ENCODE data around the gene RAB44.
"Not testable (repeated sequence)": the region's sequence is repeated elsewhere in the genome, so short reads cannot be mapped to it uniquely, and the experiment has no call there.

RAB44 gene

DNA sequence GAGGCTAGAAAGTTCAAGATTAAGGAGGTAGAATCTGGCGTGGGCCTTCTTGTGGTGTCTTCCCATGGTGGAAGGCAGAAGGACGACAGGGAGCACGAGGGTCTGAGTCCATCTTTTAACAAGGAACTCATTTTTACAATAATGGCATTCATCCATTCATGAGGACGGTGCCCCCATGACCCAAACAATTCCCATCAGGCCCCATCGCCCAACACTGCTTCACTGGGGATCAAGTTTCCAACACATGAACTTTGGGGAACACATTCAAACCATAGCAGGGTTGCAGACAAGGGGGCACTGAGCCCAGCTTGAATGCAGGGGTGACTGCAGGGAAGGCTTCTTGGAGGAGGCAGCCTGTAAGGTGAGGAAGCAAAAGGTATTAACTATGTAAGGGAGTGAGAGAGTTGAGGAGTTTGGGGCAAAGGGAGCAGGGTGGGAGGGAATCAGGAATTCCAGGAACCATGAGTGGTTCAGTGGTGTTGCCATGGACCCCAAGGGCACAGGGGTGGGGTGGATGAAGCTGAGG is 5.5 kb downstream of the RAB44 start:
- no peak overlapping the region for H3K9ac ChIP-seq (ENCODE audit: low read length)
- H3K27me3 ChIP-seq (ENCODE audit: low read depth, low read length): no peaks in the 10 kb centered on the region
- no peaks in the 10 kb centered on the region for H3K79me2 ChIP-seq (ENCODE audit: low read length)
- H4K20me1 ChIP-seq (ENCODE audit: insufficient read depth, low read length): no peaks in the 10 kb centered on the region
- peaks cover 12% of the 10 kb centered on the region for H3K4me1 ChIP-seq (ENCODE audit: low read length)
- no peak overlapping the region for H3K4me3 ChIP-seq (ENCODE audit: low read length)
- no peak overlapping the region for H2AFZ ChIP-seq (ENCODE audit: low read depth, low read length)
- no peaks in the 10 kb centered on the region for H3K9me3 ChIP-seq (ENCODE audit: insufficient read depth, low read length)
- H3K36me3 ChIP-seq (replicated peaks; ENCODE audit: low read depth, low read length): no peaks in the 10 kb centered on the region
- H3K4me2 ChIP-seq (ENCODE audit: low read length): no peak overlapping the region
- H3K27ac ChIP-seq (ENCODE audit: low read length): no peak overlapping the region
- TF ChIP-seq, protein P1, sequence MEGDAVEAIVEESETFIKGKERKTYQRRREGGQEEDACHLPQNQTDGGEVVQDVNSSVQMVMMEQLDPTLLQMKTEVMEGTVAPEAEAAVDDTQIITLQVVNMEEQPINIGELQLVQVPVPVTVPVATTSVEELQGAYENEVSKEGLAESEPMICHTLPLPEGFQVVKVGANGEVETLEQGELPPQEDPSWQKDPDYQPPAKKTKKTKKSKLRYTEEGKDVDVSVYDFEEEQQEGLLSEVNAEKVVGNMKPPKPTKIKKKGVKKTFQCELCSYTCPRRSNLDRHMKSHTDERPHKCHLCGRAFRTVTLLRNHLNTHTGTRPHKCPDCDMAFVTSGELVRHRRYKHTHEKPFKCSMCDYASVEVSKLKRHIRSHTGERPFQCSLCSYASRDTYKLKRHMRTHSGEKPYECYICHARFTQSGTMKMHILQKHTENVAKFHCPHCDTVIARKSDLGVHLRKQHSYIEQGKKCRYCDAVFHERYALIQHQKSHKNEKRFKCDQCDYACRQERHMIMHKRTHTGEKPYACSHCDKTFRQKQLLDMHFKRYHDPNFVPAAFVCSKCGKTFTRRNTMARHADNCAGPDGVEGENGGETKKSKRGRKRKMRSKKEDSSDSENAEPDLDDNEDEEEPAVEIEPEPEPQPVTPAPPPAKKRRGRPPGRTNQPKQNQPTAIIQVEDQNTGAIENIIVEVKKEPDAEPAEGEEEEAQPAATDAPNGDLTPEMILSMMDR (IDR thresholded peaks at IDR 0.05; ENCODE audit: low read depth, low read length): no peak
- TF ChIP-seq EZH2phosphoT487 (IDR thresholded peaks at IDR 0.05; ENCODE audit: low read depth): no peak

- Histone ChIP-seq H3K4me3 (ENCODE audit: low read length) (no peak overlapping the region), H3K4me1 (ENCODE audit: low read length) (peaks cover 12% of the 10 kb centered on the region), H3K79me2 (ENCODE audit: low read length) (no peaks in the 10 kb centered on the region), H4K20me1 (ENCODE audit: insufficient read depth, low read length) (no peaks in the 10 kb centered on the region), H3K4me2 (ENCODE audit: low read length) (no peak overlapping the region), H3K9ac (ENCODE audit: low read length) (no peak overlapping the region), H3K36me3 (replicated peaks; ENCODE audit: low read depth, low read length) (no peaks in the 10 kb centered on the region), H3K9me3 (ENCODE audit: insufficient read depth, low read length) (no peaks in the 10 kb centered on the region), H2AFZ (ENCODE audit: low read depth, low read length) (no peak overlapping the region), H3K27ac (ENCODE audit: low read length) (no peak overlapping the region), H3K27me3 (ENCODE audit: low read depth, low read length) (no peaks in the 10 kb centered on the region)
- TF ChIP-seq EZH2phosphoT487 (IDR thresholded peaks at IDR 0.05; ENCODE audit: low read depth): no peak
- TF ChIP-seq, protein P1 (IDR thresholded peaks at IDR 0.05; ENCODE audit: low read depth, low read length): no peak
Measured at GRCh38 chr6:36703982-36704381, 6.4 kb downstream of the RAB44 start.

GRCh38 chr6:36704961-36705577 is 7.4 kb downstream of the RAB44 start:
- H3K79me2 ChIP-seq (ENCODE audit: low read length); H3K27me3 ChIP-seq (ENCODE audit: low read depth, low read length): not testable (repeated sequence)
- peaks cover 12% of the 10 kb centered on the region for H3K4me1 ChIP-seq (ENCODE audit: low read length)

DNA sequence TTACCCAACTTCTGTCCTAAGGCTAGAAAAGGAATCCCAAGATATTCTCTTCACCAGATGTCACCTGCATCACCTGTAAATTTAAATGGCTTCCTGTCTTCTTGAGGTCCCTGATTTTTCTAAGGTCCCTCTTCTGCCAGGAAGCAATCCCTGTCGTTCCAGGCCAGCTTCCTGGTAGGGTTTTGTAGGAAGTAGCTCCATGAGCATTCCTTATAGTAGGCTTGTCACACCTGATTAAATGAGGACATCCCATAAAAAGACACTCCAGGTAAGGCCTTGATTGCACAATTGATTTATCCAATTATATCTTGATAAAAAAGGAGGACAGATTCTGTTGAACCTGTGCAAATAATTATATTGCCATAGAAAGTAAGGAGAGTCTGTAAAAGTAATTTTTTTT is 8.7 kb downstream of the RAB44 start:
- Histone ChIP-seq H3K27ac (ENCODE audit: low read length) (no peak overlapping the region), H3K9me3 (ENCODE audit: insufficient read depth, low read length) (no peaks in the 10 kb centered on the region), H3K79me2 (ENCODE audit: low read length) (no peaks in the 10 kb centered on the region), H3K9ac (ENCODE audit: low read length) (no peak overlapping the region), H2AFZ (ENCODE audit: low read depth, low read length) (no peak overlapping the region), H4K20me1 (ENCODE audit: insufficient read depth, low read length) (no peaks in the 10 kb centered on the region), H3K36me3 (replicated peaks; ENCODE audit: low read depth, low read length) (no peaks in the 10 kb centered on the region), H3K27me3 (ENCODE audit: low read depth, low read length) (no peaks in the 10 kb centered on the region), H3K4me1 (ENCODE audit: low read length) (peaks cover 3% of the 10 kb centered on the region), H3K4me2 (ENCODE audit: low read length) (no peak overlapping the region), H3K4me3 (ENCODE audit: low read length) (no peak overlapping the region)
- no peak for TF ChIP-seq EZH2phosphoT487 (IDR thresholded peaks at IDR 0.05; ENCODE audit: low read depth)
- TF ChIP-seq, protein P1 (IDR thresholded peaks at IDR 0.05; ENCODE audit: low read depth, low read length): no peak

More at GRCh38 chr6:36704961-36705577, 7.4 kb downstream of the RAB44 start:
- H3K27ac ChIP-seq (ENCODE audit: low read length); H2AFZ ChIP-seq (ENCODE audit: low read depth, low read length); H3K4me3 ChIP-seq (ENCODE audit: low read length); H3K36me3 ChIP-seq (replicated peaks; ENCODE audit: low read depth, low read length); H3K9me3 ChIP-seq (ENCODE audit: insufficient read depth, low read length); H4K20me1 ChIP-seq (ENCODE audit: insufficient read depth, low read length); H3K4me2 ChIP-seq (ENCODE audit: low read length); H3K9ac ChIP-seq (ENCODE audit: low read length): not testable (repeated sequence)

Measured in OCI-LY3 (cell line).